ENCODE results near the gene ELMOD1. TPM values are rescaled to one million over a fixed set of nuclear protein-coding genes. Genes with fewer than 3 reads are reported as not detected.

The ELMOD1 gene
- total RNA-seq, 6 donors from 2014 or later: 0.15 to 2.3 (median 0.81) TPM; not detected in 2

DNA sequence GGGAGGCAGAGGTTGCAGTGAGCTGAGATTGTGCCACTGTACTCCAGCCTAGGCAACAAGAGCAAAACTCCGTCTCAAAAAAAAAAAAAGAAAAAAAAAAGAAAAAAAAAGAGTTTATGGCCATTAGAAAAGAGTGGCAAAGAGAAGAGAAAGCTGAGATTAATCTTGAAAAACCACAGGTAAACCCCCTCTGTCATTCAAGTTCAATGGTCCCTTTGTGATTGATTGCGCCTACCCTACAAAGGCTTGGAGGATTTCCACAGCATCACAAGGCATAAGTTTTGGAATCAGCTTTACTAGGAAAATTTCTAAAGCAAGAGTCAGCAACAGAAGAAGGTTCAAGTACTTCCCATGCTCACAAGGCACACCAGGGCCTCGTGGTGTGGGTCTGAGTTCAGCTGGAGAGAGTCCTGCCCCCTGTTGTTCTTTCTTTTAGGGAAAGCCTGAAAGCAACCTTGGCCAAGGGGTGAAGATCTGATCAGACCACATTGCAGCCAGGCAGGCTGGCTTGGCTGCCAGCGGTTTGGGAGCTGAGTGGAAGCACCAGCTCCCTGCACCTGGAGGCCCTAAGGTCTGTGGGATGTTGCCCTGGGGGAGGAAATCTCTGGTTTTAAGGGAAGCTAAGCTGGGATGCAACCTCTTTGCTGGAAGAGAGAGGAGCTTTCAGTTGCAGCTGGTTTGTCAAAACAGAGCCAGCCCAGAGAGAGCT, 79.1 kb downstream of the ELMOD1 start:
- no peak overlapping the region for H3K4me3 ChIP-seq
- no peaks in the 10 kb centered on the region for H3K4me1 ChIP-seq
- no peak overlapping the region for H3K27ac ChIP-seq
- no peaks in the 10 kb centered on the region for H3K9me3 ChIP-seq
- WGBS, 2 donors: 73 to 83% methylated on average over 4 of the region's 4 CpGs
- peak in 1 of 2 donors; percentile 12 for DNase-seq
- H3K27me3 ChIP-seq: no peaks in the 10 kb centered on the region
- no peak for TF ChIP-seq EP300 (IDR thresholded peaks at IDR 0.05)
- TF ChIP-seq POLR2AphosphoS5 (IDR thresholded peaks at IDR 0.05): no peak
- no peak for TF ChIP-seq POLR2A (IDR thresholded peaks at IDR 0.05)
- TF ChIP-seq, protein P1, sequence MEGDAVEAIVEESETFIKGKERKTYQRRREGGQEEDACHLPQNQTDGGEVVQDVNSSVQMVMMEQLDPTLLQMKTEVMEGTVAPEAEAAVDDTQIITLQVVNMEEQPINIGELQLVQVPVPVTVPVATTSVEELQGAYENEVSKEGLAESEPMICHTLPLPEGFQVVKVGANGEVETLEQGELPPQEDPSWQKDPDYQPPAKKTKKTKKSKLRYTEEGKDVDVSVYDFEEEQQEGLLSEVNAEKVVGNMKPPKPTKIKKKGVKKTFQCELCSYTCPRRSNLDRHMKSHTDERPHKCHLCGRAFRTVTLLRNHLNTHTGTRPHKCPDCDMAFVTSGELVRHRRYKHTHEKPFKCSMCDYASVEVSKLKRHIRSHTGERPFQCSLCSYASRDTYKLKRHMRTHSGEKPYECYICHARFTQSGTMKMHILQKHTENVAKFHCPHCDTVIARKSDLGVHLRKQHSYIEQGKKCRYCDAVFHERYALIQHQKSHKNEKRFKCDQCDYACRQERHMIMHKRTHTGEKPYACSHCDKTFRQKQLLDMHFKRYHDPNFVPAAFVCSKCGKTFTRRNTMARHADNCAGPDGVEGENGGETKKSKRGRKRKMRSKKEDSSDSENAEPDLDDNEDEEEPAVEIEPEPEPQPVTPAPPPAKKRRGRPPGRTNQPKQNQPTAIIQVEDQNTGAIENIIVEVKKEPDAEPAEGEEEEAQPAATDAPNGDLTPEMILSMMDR (IDR thresholded peaks at IDR 0.05): no peak
- ATAC-seq (ENCODE audit: low FRiP score in 2 of 2): no peak
- H3K36me3 ChIP-seq: no peaks in the 10 kb centered on the region

DNA sequence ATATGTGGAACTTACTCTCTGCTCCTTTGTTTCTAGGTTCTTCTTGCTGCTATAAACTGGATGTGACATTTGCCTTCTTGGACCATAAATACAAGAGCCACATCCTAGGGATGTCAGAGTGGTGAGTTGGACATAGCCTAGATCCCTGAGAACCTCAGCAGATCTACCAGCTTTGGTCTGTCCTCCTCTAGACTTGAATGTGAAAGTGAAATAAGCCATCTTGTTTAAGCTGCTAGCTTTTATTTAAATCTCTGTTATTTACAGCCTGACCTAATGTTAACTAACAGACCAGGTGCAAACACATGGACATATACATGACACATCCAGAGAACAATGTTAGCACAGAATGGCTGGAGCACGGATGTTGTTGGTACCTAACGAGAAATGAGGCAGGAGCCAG, 85.0 kb downstream of the ELMOD1 start:
- TF ChIP-seq POLR2A (IDR thresholded peaks at IDR 0.05) (no peak), POLR2AphosphoS5 (IDR thresholded peaks at IDR 0.05) (no peak), EP300 (IDR thresholded peaks at IDR 0.05) (no peak)
- TF ChIP-seq, protein P1 (IDR thresholded peaks at IDR 0.05): no peak
- no peak for ATAC-seq (ENCODE audit: low FRiP score in 2 of 2)
- DNase-seq: no peak
- H3K9me3 ChIP-seq: no peaks in the 10 kb centered on the region
- 91 to 96% methylated on average over 2 of the region's 2 CpGs for WGBS, 2 donors
- no peaks in the 10 kb centered on the region for H3K4me1 ChIP-seq
- H3K4me3 ChIP-seq: no peak overlapping the region
- H3K27ac ChIP-seq: no peak overlapping the region
- H3K27me3 ChIP-seq: no peaks in the 10 kb centered on the region
- no peaks in the 10 kb centered on the region for H3K36me3 ChIP-seq

DNA sequence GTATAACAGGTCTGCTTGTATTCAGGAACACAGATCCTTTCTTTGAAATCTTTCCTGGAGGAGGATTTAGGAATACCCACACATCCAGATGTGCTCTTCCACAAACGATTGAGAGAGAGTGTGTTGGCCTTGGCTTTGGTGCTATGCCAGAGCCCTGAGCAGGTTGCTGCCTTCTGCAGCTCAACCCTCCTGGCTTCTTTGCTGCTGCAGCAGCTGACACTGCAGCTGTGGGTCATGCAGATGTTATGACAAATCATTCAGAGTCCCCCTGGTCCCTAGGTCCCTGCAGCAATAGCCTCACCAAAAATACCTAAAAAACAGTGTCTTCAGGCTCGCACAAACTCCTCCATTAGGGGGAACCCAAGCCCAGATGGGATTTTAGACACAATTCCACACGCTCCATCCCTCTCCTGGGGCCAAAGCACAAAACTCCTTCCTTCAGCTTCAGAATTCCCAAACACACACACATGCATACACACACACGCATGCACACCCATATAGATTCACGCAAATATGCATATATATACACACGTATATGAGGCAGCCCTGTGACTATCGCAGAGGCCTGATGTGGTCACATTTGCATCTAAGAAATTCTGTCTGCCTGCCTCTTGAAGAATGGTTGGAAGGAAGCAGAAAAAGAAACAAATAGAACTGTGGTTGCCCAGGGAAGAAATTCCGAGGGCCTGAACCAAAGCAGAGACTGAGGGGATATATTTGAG, 85.5 kb downstream of the ELMOD1 start:
- H3K27me3 ChIP-seq: no peaks in the 10 kb centered on the region
- TF ChIP-seq POLR2A (IDR thresholded peaks at IDR 0.05) (no peak), EP300 (IDR thresholded peaks at IDR 0.05) (no peak)
- TF ChIP-seq, protein P1 (IDR thresholded peaks at IDR 0.05): no peak
- H3K9me3 ChIP-seq: no peaks in the 10 kb centered on the region
- no peaks in the 10 kb centered on the region for H3K36me3 ChIP-seq
- no peak overlapping the region for H3K27ac ChIP-seq
- H3K4me1 ChIP-seq: no peaks in the 10 kb centered on the region
- 91 to 94% methylated on average over 7 to 8 of the region's 8 CpGs for WGBS, 2 donors
- no peak overlapping the region for H3K4me3 ChIP-seq
- ATAC-seq (ENCODE audit: low FRiP score in 2 of 2) (no peak), DNase-seq (no peak)

DNA sequence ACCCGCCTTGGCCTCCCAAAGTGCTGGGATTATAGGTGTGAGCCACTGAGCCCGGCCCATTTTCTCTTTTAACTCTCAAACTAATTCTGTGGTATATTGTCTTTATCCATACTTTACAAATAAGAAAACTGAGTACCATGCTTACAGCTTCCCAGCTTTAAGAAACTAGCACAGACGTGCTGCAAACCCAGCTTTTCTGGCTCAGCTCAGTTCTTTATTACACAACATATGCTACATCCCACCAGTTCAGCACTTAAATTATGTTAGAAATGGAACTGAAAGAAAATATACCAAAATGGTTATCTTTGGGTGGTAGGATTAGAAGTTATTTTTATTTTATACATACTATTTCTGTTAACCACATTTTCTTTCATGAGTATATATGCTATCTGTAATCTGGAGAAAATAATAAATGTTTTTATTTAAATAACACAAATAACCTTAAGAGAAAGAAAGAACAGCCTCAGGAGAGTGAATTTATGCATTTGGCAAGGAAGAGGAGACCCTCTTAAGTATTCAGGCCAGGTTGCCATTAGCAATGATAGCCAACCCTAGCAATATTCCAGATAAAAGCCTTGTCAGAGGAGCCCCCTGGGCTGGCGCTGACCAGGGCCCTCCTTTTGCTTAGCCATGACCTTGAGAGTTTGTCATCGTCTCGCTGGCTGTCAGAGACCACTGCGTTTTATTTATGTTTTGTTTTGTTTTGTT, 87.1 kb downstream of the ELMOD1 start:
- no peak for ATAC-seq (ENCODE audit: low FRiP score in 2 of 2)
- WGBS, 2 donors: 81 to 85% methylated on average over 7 of the region's 7 CpGs
- Histone ChIP-seq H3K9me3 (no peaks in the 10 kb centered on the region), H3K27me3 (no peaks in the 10 kb centered on the region), H3K36me3 (no peaks in the 10 kb centered on the region), H3K27ac (no peak overlapping the region), H3K4me3 (no peak overlapping the region), H3K4me1 (no peaks in the 10 kb centered on the region)
- no peak for DNase-seq
- TF ChIP-seq, protein P1 (IDR thresholded peaks at IDR 0.05): no peak
- TF ChIP-seq POLR2AphosphoS5 (IDR thresholded peaks at IDR 0.05): no peak
- no peak for TF ChIP-seq EP300 (IDR thresholded peaks at IDR 0.05)
- no peak for TF ChIP-seq POLR2A (IDR thresholded peaks at IDR 0.05)
